Measurements from ENCODE around the gene AXL.

AXL gene

DNA sequence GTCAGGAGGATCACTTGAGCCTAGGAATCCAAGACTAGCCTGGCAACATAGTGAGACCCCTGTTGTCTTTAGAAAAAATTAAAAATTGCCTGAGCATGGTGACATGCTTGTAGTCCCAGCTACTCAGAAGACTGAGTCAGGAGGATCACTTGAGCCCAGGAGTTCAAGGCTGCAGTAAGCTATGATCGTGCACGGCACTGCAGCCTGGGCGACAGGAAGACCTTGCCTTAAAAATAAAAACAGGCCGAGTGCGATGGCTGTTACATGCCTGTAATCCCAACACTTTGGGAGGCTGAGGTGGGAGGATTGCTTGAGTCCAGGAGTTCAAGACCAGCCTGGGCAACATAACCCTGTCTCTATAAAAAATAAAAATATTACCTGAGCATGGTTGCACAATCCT lies 50.5 kb downstream of the AXL start:
- Histone ChIP-seq H4K20me1 (ENCODE audit: insufficient read depth, low read length) (no peaks in the 10 kb centered on the region), H3K4me3 (ENCODE audit: low read depth, low read length, poor library complexity, severe bottlenecking) (no peak overlapping the region), H3F3A (ENCODE audit: insufficient read depth, low read length) (no peaks in the 10 kb centered on the region), H3K79me2 (ENCODE audit: insufficient read depth, low read length) (peaks cover 37% of the 10 kb centered on the region), H3K9me3 (ENCODE audit: low read length) (no peaks in the 10 kb centered on the region), H3K4me2 (ENCODE audit: low read length) (no peak overlapping the region), H3K27ac (ENCODE audit: low read depth, low read length, poor library complexity, severe bottlenecking) (no peak overlapping the region), H2AFZ (ENCODE audit: low read length) (no peak overlapping the region), H3K36me3 (ENCODE audit: insufficient read depth, low read length) (peaks cover 83% of the 10 kb centered on the region), H3K4me1 (ENCODE audit: insufficient read depth, low read length, severe bottlenecking) (peaks cover 20% of the 10 kb centered on the region), H3K9ac (ENCODE audit: low read length) (no peak overlapping the region), H3K27me3 (ENCODE audit: insufficient read depth, low read length) (no peaks in the 10 kb centered on the region), H3K9me2 (ENCODE audit: low read depth, low read length) (no peaks in the 10 kb centered on the region)
- no peak for TF ChIP-seq EZH2 (IDR thresholded peaks at IDR 0.05; ENCODE audit: borderline replicate concordance, low read length)
- TF ChIP-seq, protein P1, sequence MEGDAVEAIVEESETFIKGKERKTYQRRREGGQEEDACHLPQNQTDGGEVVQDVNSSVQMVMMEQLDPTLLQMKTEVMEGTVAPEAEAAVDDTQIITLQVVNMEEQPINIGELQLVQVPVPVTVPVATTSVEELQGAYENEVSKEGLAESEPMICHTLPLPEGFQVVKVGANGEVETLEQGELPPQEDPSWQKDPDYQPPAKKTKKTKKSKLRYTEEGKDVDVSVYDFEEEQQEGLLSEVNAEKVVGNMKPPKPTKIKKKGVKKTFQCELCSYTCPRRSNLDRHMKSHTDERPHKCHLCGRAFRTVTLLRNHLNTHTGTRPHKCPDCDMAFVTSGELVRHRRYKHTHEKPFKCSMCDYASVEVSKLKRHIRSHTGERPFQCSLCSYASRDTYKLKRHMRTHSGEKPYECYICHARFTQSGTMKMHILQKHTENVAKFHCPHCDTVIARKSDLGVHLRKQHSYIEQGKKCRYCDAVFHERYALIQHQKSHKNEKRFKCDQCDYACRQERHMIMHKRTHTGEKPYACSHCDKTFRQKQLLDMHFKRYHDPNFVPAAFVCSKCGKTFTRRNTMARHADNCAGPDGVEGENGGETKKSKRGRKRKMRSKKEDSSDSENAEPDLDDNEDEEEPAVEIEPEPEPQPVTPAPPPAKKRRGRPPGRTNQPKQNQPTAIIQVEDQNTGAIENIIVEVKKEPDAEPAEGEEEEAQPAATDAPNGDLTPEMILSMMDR (IDR thresholded peaks at IDR 0.05; ENCODE audit: low read length), result no peak

DNA sequence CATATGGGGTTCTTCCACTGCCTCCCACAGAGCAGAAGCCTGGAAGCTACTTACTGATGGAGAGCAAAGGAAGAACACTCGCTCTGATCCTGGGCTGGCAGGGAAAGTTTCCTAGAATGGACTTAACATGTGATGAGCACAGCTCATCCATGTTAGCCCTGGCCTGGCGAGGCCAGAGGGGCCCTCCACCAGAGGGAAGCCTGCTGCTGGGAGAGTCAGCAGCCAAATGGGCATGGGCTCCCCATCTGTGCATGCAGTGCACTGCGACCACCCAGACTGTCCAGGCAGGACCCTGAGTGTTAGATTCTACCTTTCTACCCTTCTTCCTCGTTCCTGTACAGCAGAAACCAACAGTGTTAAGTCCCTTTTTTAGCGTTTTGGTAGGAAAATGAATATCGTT lies 54.1 kb downstream of the AXL start:
- Histone ChIP-seq H4K20me1 (ENCODE audit: insufficient read depth, low read length) (no peaks in the 10 kb centered on the region), H3K79me2 (ENCODE audit: insufficient read depth, low read length) (peaks cover 2% of the 10 kb centered on the region; the same call in 1 of the 2 replicates), H3K4me2 (ENCODE audit: low read length) (no peak overlapping the region), H3K9me3 (ENCODE audit: low read length) (no peaks in the 10 kb centered on the region), H3F3A (ENCODE audit: insufficient read depth, low read length) (no peaks in the 10 kb centered on the region), H3K9me2 (ENCODE audit: low read depth, low read length) (no peaks in the 10 kb centered on the region), H3K27me3 (ENCODE audit: insufficient read depth, low read length) (no peaks in the 10 kb centered on the region), H3K27ac (ENCODE audit: low read depth, low read length, poor library complexity, severe bottlenecking) (no peak overlapping the region), H3K9ac (ENCODE audit: low read length) (no peak overlapping the region), H3K4me1 (ENCODE audit: insufficient read depth, low read length, severe bottlenecking) (no peaks in the 10 kb centered on the region), H2AFZ (ENCODE audit: low read length) (no peak overlapping the region), H3K4me3 (ENCODE audit: low read depth, low read length, poor library complexity, severe bottlenecking) (no peak overlapping the region), H3K36me3 (ENCODE audit: insufficient read depth, low read length) (peaks cover 100% of the 10 kb centered on the region)
- TF ChIP-seq EZH2 (IDR thresholded peaks at IDR 0.05; ENCODE audit: borderline replicate concordance, low read length), result no peak

DNA sequence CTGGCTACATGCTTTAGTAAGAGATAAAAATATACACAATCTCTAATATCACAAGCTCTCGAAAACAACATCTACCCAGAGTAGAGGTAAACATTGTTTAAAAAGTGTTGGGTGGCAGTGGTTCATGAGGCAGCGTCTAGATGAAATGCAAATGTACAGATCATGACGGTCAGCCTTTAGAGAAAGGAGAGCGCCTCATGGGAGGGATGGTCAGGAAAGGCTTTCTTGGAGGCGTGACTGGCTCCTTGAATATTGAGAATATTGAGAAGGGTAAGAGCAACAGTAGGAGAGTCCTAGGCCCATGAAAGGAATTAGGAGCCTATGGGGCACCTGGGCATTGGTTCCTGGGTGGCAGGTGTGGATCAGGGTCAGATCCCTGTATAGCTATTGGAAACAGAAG lies 55.8 kb downstream of the AXL start:
- Histone ChIP-seq H3K4me2 (ENCODE audit: low read length) (no peak overlapping the region), H3K27ac (ENCODE audit: low read depth, low read length, poor library complexity, severe bottlenecking) (no peak overlapping the region), H3K4me3 (ENCODE audit: low read depth, low read length, poor library complexity, severe bottlenecking) (no peak overlapping the region), H3K79me2 (ENCODE audit: insufficient read depth, low read length) (no peaks in the 10 kb centered on the region), H3K27me3 (ENCODE audit: insufficient read depth, low read length) (no peaks in the 10 kb centered on the region), H2AFZ (ENCODE audit: low read length) (no peak overlapping the region), H3K9me3 (ENCODE audit: low read length) (no peaks in the 10 kb centered on the region), H3K9me2 (ENCODE audit: low read depth, low read length) (no peaks in the 10 kb centered on the region), H3F3A (ENCODE audit: insufficient read depth, low read length) (no peaks in the 10 kb centered on the region), H3K36me3 (ENCODE audit: insufficient read depth, low read length) (peaks cover 100% of the 10 kb centered on the region), H3K4me1 (ENCODE audit: insufficient read depth, low read length, severe bottlenecking) (no peaks in the 10 kb centered on the region), H3K9ac (ENCODE audit: low read length) (no peak overlapping the region), H4K20me1 (ENCODE audit: insufficient read depth, low read length) (no peaks in the 10 kb centered on the region)
- TF ChIP-seq, protein P1 (IDR thresholded peaks at IDR 0.05; ENCODE audit: low read length), result no peak
- TF ChIP-seq EZH2 (IDR thresholded peaks at IDR 0.05; ENCODE audit: borderline replicate concordance, low read length), result no peak

DNA sequence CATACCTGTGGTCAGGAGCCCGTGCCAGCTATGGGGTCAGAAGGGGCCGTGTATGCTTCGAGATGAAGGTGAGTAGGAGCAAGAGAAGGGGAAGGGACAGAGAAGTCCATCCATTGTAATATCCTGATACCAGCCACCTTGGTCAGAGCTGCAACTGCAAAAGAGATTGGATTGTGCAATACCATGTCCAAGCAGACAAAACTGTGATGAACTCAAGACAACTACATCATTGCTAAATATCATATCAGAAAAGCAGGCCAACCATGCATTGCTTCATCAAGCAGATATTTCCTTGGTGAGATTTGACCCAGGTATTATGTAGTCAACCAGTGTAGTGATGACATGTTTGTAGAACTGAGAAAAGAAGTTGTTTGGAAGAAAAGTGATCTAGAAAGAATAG lies 57.2 kb downstream of the AXL start:
- no peaks in the 10 kb centered on the region for H4K20me1 ChIP-seq (ENCODE audit: insufficient read depth, low read length)
- no peak overlapping the region for H3K4me2 ChIP-seq (ENCODE audit: low read length)
- H3K4me1 ChIP-seq (ENCODE audit: insufficient read depth, low read length, severe bottlenecking), result no peaks in the 10 kb centered on the region
- TF ChIP-seq EZH2 (IDR thresholded peaks at IDR 0.05; ENCODE audit: borderline replicate concordance, low read length), result no peak
- TF ChIP-seq, protein P1 (IDR thresholded peaks at IDR 0.05; ENCODE audit: low read length), result no peak
- H3K79me2 ChIP-seq (ENCODE audit: insufficient read depth, low read length), result no peaks in the 10 kb centered on the region
- H3K9me3 ChIP-seq (ENCODE audit: low read length), result no peaks in the 10 kb centered on the region
- H3K9ac ChIP-seq (ENCODE audit: low read length), result no peak overlapping the region
- no peaks in the 10 kb centered on the region for H3K9me2 ChIP-seq (ENCODE audit: low read depth, low read length)
- no peak overlapping the region for H3K4me3 ChIP-seq (ENCODE audit: low read depth, low read length, poor library complexity, severe bottlenecking)
- H3K36me3 ChIP-seq (ENCODE audit: insufficient read depth, low read length), result peaks cover 100% of the 10 kb centered on the region
- H3K27me3 ChIP-seq (ENCODE audit: insufficient read depth, low read length), result no peaks in the 10 kb centered on the region
- no peak overlapping the region for H2AFZ ChIP-seq (ENCODE audit: low read length)
- no peaks in the 10 kb centered on the region for H3F3A ChIP-seq (ENCODE audit: insufficient read depth, low read length)
- no peak overlapping the region for H3K27ac ChIP-seq (ENCODE audit: low read depth, low read length, poor library complexity, severe bottlenecking)

Data from OCI-LY1 (cell line).